GM12892 (cell line): Measurements from ENCODE around the gene CACNA1B.

Source experiments
- DNase-seq: peaks from one replicate; pipeline ENCODE4 v3.0.0; 2011; ENCODE audit not compliant: insufficient read length
- FAIRE-seq: peaks from 2 replicates; lab custom pipeline; 2011; peaks lifted over from hg19 to GRCh38; lab: Jason Lieb, UNC
- POLR2A ChIP-seq: IDR thresholded peaks from 2 replicates; pipeline ENCODE4 v1.6.1; 2011; ENCODE audit warnings: low read depth, low read length, control low read depth
- POLR2AphosphoS5 ChIP-seq: IDR thresholded peaks from 2 replicates; pipeline ENCODE4 v1.6.1; 2011; ENCODE audit warnings: low read depth, low read length, control low read depth
- TAF1 ChIP-seq: IDR thresholded peaks from 2 replicates; pipeline ENCODE4 v1.6.1; 2011; ENCODE audit warnings: low read depth, mild to moderate bottlenecking, control low read depth, low read length, borderline replicate concordance

Gene CACNA1B

GRCh38 chr9:137837345-137838278 lies 40.0 kb upstream of the CACNA1B start:
- TF ChIP-seq TAF1 (no peak), POLR2A (no peak), POLR2AphosphoS5 (no peak)
- FAIRE-seq (no peak), DNase-seq (no peak)

DNA sequence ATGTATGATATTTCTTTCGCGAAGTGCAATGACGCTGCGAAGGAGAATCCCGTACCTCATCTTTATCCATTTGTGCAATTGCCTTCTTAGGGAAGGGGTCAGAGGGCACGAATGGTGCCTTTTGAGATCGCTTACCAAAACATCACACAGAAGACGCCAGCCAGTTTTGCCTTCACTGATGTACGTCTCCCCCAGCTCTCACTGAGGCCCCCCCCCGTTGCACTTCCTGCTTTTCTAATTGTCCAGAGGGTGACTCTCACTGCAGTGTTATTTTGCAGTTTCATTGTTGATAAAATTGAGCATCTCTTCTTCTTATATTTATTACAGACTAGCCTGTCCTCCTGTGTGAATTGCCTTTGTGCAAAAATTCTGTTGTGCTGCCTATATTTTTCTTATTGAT lies 39.0 kb upstream of the CACNA1B start:
- FAIRE-seq (no peak), DNase-seq (no peak)
- TF ChIP-seq POLR2AphosphoS5 (no peak), POLR2A (no peak), TAF1 (no peak)

GRCh38 chr9:137843355-137843754 lies 34.2 kb upstream of the CACNA1B start:
- DNase-seq (no peak), FAIRE-seq (no peak)
- TF ChIP-seq POLR2A (no peak), POLR2AphosphoS5 (no peak), TAF1 (no peak)

GRCh38 chr9:137851516-137852267 lies 25.9 kb upstream of the CACNA1B start:
- no peak for TF ChIP-seq TAF1
- no peak for TF ChIP-seq POLR2AphosphoS5
- no peak for TF ChIP-seq POLR2A
- FAIRE-seq = no peak
- no peak for DNase-seq

DNA sequence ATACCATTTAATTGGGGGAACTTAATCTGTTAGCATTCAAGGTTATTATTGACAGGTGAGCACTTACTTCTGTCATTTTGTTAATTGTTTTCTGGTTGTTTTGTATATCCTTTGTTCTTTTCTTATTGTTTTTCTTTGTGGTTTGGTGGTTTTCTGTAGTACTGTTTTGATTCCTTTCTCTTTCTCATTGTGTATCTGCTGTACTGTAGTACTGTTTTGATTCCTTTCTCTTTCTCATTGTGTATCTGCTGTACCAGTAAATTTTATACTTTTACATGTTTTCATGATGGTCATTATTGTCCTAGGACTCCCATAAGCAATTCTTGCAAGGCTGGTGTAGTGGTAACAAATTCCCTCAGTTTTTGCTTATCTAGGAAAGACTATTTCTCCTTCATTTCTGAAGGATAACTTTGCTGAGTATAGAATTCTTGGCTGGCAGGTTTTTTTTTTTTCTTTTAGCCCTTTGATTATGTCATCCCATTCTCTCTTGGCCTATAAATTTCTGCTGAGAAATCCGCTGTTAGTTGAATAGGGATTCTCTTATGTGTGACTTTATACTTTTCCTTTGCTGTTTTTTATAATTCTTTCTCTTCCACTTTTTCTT lies 24.1 kb upstream of the CACNA1B start:
- DNase-seq (no peak), FAIRE-seq (no peak)
- TF ChIP-seq POLR2AphosphoS5 (no peak), POLR2A (no peak), TAF1 (no peak)

- DNase-seq (no peak), FAIRE-seq (no peak)
- no peak for TF ChIP-seq TAF1
- no peak for TF ChIP-seq POLR2AphosphoS5
- TF ChIP-seq POLR2A = no peak
Observed at GRCh38 chr9:137860361-137860760, 17.2 kb upstream of the CACNA1B start.

DNA sequence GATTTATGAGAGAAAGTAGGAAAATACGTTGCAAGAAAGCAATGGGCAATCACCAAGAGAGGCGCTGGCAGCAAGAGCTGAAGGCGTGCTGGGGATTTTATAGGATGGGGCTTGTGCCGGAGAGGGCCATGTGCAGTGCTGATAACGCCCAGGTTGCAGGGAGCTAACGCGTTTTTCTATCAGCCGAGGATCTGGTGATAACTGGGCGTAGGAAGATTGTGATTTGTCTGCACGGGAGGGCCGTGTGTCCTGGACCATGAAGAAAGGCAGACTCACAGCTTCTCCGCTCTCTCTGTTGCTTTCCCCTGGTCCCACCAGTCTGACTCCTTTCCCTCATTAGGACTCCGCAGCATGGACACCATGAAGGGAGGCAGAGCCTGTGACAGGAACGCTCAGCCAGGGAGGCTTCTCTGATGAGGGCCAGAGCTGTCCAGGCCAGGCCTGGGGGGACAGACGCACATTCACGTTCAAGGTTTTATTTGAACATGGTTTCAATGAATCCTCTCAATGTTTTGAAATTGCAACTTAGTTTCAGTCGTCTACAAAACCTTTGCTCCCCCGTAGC lies 11.9 kb upstream of the CACNA1B start:
- no peak for TF ChIP-seq POLR2A
- no peak for TF ChIP-seq POLR2AphosphoS5
- no peak for DNase-seq
- FAIRE-seq = no peak

GRCh38 chr9:137866226-137867141 lies 11.1 kb upstream of the CACNA1B start:
- no peak for DNase-seq
- TF ChIP-seq TAF1 = no peak
- no peak for TF ChIP-seq POLR2A
- no peak for TF ChIP-seq POLR2AphosphoS5
- FAIRE-seq = peak; percentile 94

DNA sequence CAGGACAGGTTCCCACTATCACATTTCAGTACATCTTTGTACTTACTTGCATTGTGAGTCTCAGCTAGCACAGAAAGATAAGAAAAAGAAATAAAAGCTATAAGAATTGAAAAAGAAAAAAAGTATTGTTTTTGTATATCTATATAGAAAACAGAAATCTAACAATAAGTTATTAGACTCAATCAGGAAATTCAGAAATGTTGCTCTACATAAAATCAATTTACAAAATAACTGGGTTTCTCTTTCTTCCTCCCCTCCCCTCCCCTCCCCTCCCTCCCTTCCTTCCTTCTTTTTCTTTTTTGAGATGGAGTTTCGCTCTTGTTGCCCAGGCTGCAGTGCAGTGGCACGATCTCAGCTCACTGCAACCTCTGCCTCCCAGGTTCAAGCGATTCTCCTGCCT lies 7.2 kb upstream of the CACNA1B start:
- DNase-seq (no peak), FAIRE-seq (no peak)
- no peak for TF ChIP-seq POLR2AphosphoS5
- no peak for TF ChIP-seq POLR2A
- TF ChIP-seq TAF1 = no peak

- DNase-seq (no peak), FAIRE-seq (no peak)
- TF ChIP-seq POLR2AphosphoS5 = no peak
- TF ChIP-seq TAF1 = no peak
- no peak for TF ChIP-seq POLR2A
Observed at GRCh38 chr9:137872296-137872695, 5.3 kb upstream of the CACNA1B start.
